ENCODE measurements around the gene GATA6.

The GATA6 gene

GRCh38 chr18:22223965-22224322, 54.6 kb downstream of the GATA6 start:
- Mint-ChIP-seq H3K27ac (ENCODE audit: low read depth) (no peak overlapping the region), H3K9me3 (peaks cover 4% of the 10 kb centered on the region), H3K4me1 (peaks cover 35% of the 10 kb centered on the region), H3K36me3 (ENCODE audit: insufficient read depth) (no peaks in the 10 kb centered on the region), H3K4me3 (no peak overlapping the region), H3K27me3 (peaks cover under 1% of the 10 kb centered on the region)
- no peak for DNase-seq (ENCODE audit: low spot score in 2 of 2)
- ATAC-seq (replicated peaks; ENCODE audit: extremely low read depth, poor library complexity, severe bottlenecking), result no peak

DNA sequence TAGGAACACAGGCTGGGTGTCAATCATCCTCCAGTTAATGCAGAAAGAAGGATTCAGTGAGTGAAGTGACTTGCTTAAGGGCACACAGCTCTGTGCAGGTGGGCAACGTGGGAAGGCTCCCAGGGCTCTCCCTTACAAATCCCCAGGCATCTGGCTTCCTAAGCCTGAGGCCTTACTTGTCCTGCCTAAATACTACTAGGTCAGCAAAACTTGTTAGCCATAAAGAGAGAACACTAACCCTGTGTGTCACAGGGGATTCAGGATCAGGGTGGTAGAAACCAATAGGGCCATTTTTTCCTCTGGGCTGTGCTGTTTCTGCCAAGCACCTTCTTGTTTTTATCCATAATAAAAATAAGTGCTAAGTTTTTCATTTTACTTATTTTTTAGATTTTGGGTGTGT, 55.0 kb downstream of the GATA6 start:
- DNase-seq (ENCODE audit: low spot score in 2 of 2), result no peak
- Mint-ChIP-seq H3K4me1 (peaks cover 39% of the 10 kb centered on the region), H3K27me3 (peaks cover 4% of the 10 kb centered on the region), H3K36me3 (ENCODE audit: insufficient read depth) (no peaks in the 10 kb centered on the region), H3K9me3 (peaks cover 4% of the 10 kb centered on the region), H3K27ac (ENCODE audit: low read depth) (no peak overlapping the region), H3K4me3 (no peak overlapping the region)
- ATAC-seq (replicated peaks; ENCODE audit: extremely low read depth, poor library complexity, severe bottlenecking), result no peak

- Mint-ChIP-seq H3K36me3 (ENCODE audit: insufficient read depth) (no peaks in the 10 kb centered on the region), H3K9me3 (no peaks in the 10 kb centered on the region), H3K27ac (ENCODE audit: low read depth) (peak overlapping the region; percentile 16), H3K27me3 (peaks cover 9% of the 10 kb centered on the region), H3K4me1 (peaks cover 27% of the 10 kb centered on the region), H3K4me3 (no peak overlapping the region)
- DNase-seq (ENCODE audit: low spot score in 2 of 2) (no peak), ATAC-seq (replicated peaks; ENCODE audit: extremely low read depth, poor library complexity, severe bottlenecking) (no peak)
These were observed 57.4 kb downstream of the GATA6 start for GRCh38 chr18:22226801-22227200.

- H3K27ac Mint-ChIP-seq (ENCODE audit: low read depth), result no peak overlapping the region
- ATAC-seq (replicated peaks; ENCODE audit: extremely low read depth, poor library complexity, severe bottlenecking) (peak; percentile 46), DNase-seq (ENCODE audit: low spot score in 2 of 2) (no peak)
- no peak overlapping the region for H3K4me3 Mint-ChIP-seq
- peaks cover 9% of the 10 kb centered on the region for H3K27me3 Mint-ChIP-seq
- H3K36me3 Mint-ChIP-seq (ENCODE audit: insufficient read depth), result no peaks in the 10 kb centered on the region
- H3K9me3 Mint-ChIP-seq, result no peaks in the 10 kb centered on the region
- peaks cover 11% of the 10 kb centered on the region for H3K4me1 Mint-ChIP-seq
These were observed 59.6 kb downstream of the GATA6 start for GRCh38 chr18:22228976-22229375.

DNA sequence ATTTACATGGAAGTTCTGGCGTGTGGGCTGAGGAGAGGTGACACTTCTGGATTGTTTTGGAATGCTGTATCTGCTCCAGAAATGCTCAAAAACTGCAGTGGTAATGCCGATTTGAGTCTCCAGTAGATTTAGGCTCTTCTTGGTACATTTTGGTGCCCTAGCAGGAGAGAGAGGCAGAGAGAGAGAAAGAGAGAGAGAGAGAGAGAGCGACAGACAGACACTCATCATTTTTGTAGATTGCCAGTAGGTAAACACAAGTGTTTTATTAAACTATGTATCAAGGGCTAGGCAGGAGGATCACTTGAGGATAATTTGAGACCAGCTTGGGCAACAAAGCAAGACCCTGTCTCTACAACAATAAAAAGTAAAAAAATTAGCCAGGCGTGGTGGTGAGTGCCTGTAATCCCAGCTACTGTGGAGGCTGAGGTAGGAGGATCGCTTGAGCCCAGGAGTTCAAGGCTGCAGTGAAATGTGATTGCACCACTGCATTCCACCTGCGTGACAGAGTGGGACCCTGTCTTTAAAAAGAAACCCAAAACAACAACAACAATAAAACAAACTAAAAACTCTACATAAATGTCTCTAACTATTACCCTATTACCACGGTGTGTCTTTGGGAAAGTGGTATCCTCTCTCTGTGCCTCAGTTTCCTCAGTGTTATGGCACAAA, 60.2 kb downstream of the GATA6 start:
- Mint-ChIP-seq H3K4me1 (peaks cover 7% of the 10 kb centered on the region), H3K9me3 (no peaks in the 10 kb centered on the region), H3K27me3 (peaks cover 9% of the 10 kb centered on the region), H3K27ac (ENCODE audit: low read depth) (no peak overlapping the region), H3K36me3 (ENCODE audit: insufficient read depth) (no peaks in the 10 kb centered on the region), H3K4me3 (no peak overlapping the region)
- ATAC-seq (replicated peaks; ENCODE audit: extremely low read depth, poor library complexity, severe bottlenecking) (no peak), DNase-seq (ENCODE audit: low spot score in 2 of 2) (no peak)

DNA sequence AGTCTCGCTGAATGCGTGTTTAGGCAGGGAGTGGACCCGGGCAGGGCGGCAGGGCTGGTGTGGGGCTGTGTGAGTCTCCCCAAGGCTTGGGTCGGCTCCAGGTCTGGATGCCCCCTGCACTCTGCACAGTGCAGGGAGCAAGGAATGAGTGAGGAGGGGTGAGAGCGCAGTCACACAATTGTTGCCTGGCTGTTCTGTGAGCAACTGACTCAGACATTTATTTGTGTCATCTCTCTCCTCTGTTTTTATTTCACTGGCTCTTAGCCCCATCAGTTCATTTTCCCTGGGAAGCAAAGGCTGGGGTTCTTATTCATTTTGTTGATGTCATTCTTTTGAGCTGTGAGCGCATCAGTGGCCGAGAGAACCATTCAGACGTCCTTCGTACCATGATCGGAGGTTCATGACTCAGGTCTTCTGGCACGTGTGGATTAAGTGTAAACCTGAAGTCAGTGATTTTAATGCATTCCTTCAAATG, 61.1 kb downstream of the GATA6 start:
- Mint-ChIP-seq H3K36me3 (ENCODE audit: insufficient read depth) (no peaks in the 10 kb centered on the region), H3K27me3 (peaks cover 9% of the 10 kb centered on the region), H3K27ac (ENCODE audit: low read depth) (no peak overlapping the region), H3K9me3 (no peaks in the 10 kb centered on the region), H3K4me3 (no peak overlapping the region), H3K4me1 (peaks cover 7% of the 10 kb centered on the region)
- ATAC-seq (replicated peaks; ENCODE audit: extremely low read depth, poor library complexity, severe bottlenecking) (no peak), DNase-seq (ENCODE audit: low spot score in 2 of 2) (no peak)

DNA sequence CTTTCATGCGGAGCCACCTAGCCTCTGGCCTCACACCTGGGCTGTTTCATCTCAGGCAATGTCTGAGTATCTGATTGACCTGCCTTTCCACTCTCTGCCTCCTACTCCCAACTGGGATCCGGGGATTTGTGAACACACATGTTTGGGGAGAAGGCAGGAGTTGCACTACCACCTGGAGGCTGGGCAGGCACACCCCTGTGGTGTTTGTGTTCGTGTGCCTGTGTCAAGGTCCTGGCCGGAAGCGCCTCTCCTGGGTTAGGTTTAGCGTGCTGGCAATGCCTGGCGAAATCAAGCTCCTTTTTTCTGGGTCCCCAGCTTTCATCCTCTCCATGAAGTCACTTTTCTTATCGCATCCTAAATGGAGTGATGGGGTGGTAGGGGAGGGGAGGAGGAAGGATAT, 63.9 kb downstream of the GATA6 start:
- DNase-seq (ENCODE audit: low spot score in 2 of 2) (no peak), ATAC-seq (replicated peaks; ENCODE audit: extremely low read depth, poor library complexity, severe bottlenecking) (no peak)
- H3K4me3 Mint-ChIP-seq, result no peak overlapping the region
- H3K9me3 Mint-ChIP-seq, result no peaks in the 10 kb centered on the region
- peaks cover 20% of the 10 kb centered on the region for H3K4me1 Mint-ChIP-seq
- H3K27ac Mint-ChIP-seq (ENCODE audit: low read depth), result no peak overlapping the region
- no peaks in the 10 kb centered on the region for H3K36me3 Mint-ChIP-seq (ENCODE audit: insufficient read depth)
- peaks cover 9% of the 10 kb centered on the region for H3K27me3 Mint-ChIP-seq

DNA sequence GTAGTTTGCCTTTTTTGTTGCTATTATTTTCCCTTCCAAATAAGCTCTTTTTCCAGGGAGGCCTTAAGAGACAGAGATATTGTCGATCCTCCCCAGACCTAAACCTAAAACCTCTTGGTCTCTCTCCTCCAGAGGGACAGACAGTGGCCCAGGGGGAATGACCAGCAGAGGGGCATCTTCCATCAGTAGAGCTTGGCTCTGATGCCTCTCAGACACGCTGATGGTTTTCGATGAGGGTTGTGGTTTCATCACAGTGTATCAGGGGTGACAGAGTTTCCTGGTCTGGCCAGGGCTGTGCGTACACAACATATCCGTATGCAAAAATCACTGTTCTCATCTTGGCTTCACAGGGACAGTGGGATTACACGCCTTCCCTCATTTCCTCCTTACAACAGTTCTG, 68.6 kb downstream of the GATA6 start:
- H3K27ac Mint-ChIP-seq (ENCODE audit: low read depth), result peak overlapping the region; percentile 55
- no peaks in the 10 kb centered on the region for H3K27me3 Mint-ChIP-seq
- peaks cover 15% of the 10 kb centered on the region for H3K4me1 Mint-ChIP-seq

GRCh38 chr18:22238681-22239080, 69.3 kb downstream of the GATA6 start:
- Mint-ChIP-seq H3K9me3 (no peaks in the 10 kb centered on the region), H3K27ac (ENCODE audit: low read depth) (no peak overlapping the region), H3K27me3 (no peaks in the 10 kb centered on the region), H3K4me3 (no peak overlapping the region), H3K4me1 (peaks cover 15% of the 10 kb centered on the region), H3K36me3 (ENCODE audit: insufficient read depth) (no peaks in the 10 kb centered on the region)
- DNase-seq (ENCODE audit: low spot score in 2 of 2), result no peak
- ATAC-seq (replicated peaks; ENCODE audit: extremely low read depth, poor library complexity, severe bottlenecking), result peak; percentile 6

More for the DNA sequence above, 68.6 kb downstream of the GATA6 start:
- H3K9me3 Mint-ChIP-seq, result no peaks in the 10 kb centered on the region
- H3K36me3 Mint-ChIP-seq (ENCODE audit: insufficient read depth), result no peaks in the 10 kb centered on the region
- DNase-seq (ENCODE audit: low spot score in 2 of 2), result peak in 1 of 2 donors; percentile 55
- peak overlapping the region; percentile 32 for H3K4me3 Mint-ChIP-seq
- peak; percentile 98 for ATAC-seq (replicated peaks; ENCODE audit: extremely low read depth, poor library complexity, severe bottlenecking)

DNA sequence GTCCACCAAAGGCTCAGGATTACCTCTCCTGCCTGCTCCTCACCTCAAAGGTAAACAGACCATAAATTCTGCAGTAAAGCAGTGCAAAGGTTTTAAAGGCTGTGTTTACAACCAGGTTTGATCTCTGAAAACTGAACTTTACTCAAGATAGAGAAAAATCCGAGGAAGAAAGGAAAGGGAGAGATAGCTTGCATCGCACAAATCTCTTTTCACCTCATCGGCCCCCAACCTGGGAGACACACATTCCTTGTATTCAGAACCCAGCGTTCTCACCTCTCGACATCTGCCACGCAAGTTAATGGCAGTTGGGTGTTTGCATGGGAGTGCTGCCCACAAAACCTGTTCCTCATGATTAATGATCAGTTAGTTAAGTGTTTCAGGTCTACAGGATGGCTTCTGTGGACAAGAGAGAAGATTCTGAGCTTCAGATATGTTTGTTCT, 72.6 kb downstream of the GATA6 start:
- Mint-ChIP-seq H3K27ac (ENCODE audit: low read depth) (no peak overlapping the region), H3K4me3 (no peak overlapping the region), H3K9me3 (no peaks in the 10 kb centered on the region), H3K36me3 (ENCODE audit: insufficient read depth) (no peaks in the 10 kb centered on the region), H3K27me3 (no peaks in the 10 kb centered on the region), H3K4me1 (peaks cover 14% of the 10 kb centered on the region)
- ATAC-seq (replicated peaks; ENCODE audit: extremely low read depth, poor library complexity, severe bottlenecking), result no peak
- no peak for DNase-seq (ENCODE audit: low spot score in 2 of 2)

GRCh38 chr18:22243513-22243912, 74.1 kb downstream of the GATA6 start:
- no peaks in the 10 kb centered on the region for H3K36me3 Mint-ChIP-seq (ENCODE audit: insufficient read depth)
- no peaks in the 10 kb centered on the region for H3K9me3 Mint-ChIP-seq
- no peak for ATAC-seq (replicated peaks; ENCODE audit: extremely low read depth, poor library complexity, severe bottlenecking)
- peaks cover under 1% of the 10 kb centered on the region for H3K4me1 Mint-ChIP-seq
- no peak overlapping the region for H3K4me3 Mint-ChIP-seq
- no peaks in the 10 kb centered on the region for H3K27me3 Mint-ChIP-seq
- DNase-seq (ENCODE audit: low spot score in 2 of 2), result no peak
- no peak overlapping the region for H3K27ac Mint-ChIP-seq (ENCODE audit: low read depth)

GRCh38 chr18:22250026-22250425, 80.6 kb downstream of the GATA6 start:
- DNase-seq (ENCODE audit: low spot score in 2 of 2) (no peak), ATAC-seq (replicated peaks; ENCODE audit: extremely low read depth, poor library complexity, severe bottlenecking) (no peak)
- Mint-ChIP-seq H3K4me3 (no peak overlapping the region), H3K27ac (ENCODE audit: low read depth) (no peak overlapping the region), H3K36me3 (ENCODE audit: insufficient read depth) (no peaks in the 10 kb centered on the region), H3K27me3 (no peaks in the 10 kb centered on the region), H3K4me1 (peaks cover 14% of the 10 kb centered on the region), H3K9me3 (no peaks in the 10 kb centered on the region)

GRCh38 chr18:22250591-22250996, 81.2 kb downstream of the GATA6 start:
- ATAC-seq (replicated peaks; ENCODE audit: extremely low read depth, poor library complexity, severe bottlenecking) (no peak), DNase-seq (ENCODE audit: low spot score in 2 of 2) (no peak)
- Mint-ChIP-seq H3K36me3 (ENCODE audit: insufficient read depth) (no peaks in the 10 kb centered on the region), H3K27me3 (no peaks in the 10 kb centered on the region), H3K27ac (ENCODE audit: low read depth) (no peak overlapping the region), H3K9me3 (no peaks in the 10 kb centered on the region), H3K4me1 (peaks cover 19% of the 10 kb centered on the region), H3K4me3 (no peak overlapping the region)
